ENCODE results near the gene SLC46A1. TPM values are rescaled to one million over a fixed set of nuclear protein-coding genes. Genes with fewer than 3 reads are reported as not detected.

SLC46A1 gene
- total and polyA plus RNA-seq, 9 of the 15 experiments (the other 6 are each of a cell fraction or from before 2014, with no cell fraction given), result 0.24 to 5.5 (median 3.1) TPM

DNA sequence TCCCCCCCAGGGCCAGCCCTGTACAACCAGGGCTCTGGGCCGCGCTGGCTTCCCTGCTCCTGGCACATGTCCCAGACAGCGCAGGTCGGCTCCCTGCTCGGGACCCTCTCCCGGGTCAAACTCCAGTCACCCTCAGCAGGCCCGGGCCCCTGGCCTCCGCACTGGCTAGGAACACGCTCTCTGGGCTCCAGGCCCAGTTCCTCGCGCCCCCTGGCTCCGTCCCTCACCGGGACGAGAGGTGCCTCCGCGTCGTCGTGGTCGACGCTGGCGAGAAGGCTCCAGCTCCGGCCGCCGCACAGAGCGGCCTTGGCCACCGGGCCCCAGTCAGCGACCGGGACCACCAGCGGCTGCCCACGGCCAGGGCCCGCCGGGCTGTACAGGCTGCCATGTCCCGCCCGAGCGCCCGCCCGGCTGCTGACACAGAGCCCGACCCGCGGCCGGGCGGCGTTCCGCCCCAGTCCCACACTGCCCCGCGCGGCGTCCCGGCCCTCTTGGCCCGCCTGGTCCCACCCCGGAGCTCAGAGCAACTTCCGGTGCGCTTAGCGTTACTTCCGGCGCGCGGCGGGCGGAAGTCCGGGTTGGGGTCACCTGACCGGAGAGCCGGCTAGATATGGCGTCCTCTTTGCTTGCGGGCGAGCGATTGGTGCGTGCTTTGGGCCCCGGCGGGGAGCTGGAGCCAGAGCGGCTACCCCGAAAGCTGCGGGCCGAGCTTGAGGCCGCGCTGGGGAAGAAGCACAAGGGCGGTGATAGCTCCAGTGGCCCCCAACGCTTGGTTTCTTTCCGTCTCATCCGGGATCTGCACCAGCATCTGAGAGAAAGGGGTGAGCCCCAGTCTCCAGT, 48.7 kb downstream of the SLC46A1 start, which contains the start of gene POLDIP2 (continued):
- TF ChIP-seq, protein P1, sequence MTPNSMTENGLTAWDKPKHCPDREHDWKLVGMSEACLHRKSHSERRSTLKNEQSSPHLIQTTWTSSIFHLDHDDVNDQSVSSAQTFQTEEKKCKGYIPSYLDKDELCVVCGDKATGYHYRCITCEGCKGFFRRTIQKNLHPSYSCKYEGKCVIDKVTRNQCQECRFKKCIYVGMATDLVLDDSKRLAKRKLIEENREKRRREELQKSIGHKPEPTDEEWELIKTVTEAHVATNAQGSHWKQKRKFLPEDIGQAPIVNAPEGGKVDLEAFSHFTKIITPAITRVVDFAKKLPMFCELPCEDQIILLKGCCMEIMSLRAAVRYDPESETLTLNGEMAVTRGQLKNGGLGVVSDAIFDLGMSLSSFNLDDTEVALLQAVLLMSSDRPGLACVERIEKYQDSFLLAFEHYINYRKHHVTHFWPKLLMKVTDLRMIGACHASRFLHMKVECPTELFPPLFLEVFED (CRISPR knock-in tag; conservative IDR thresholded peaks at IDR 0.05), result no peak
- TF ChIP-seq, protein P2, sequence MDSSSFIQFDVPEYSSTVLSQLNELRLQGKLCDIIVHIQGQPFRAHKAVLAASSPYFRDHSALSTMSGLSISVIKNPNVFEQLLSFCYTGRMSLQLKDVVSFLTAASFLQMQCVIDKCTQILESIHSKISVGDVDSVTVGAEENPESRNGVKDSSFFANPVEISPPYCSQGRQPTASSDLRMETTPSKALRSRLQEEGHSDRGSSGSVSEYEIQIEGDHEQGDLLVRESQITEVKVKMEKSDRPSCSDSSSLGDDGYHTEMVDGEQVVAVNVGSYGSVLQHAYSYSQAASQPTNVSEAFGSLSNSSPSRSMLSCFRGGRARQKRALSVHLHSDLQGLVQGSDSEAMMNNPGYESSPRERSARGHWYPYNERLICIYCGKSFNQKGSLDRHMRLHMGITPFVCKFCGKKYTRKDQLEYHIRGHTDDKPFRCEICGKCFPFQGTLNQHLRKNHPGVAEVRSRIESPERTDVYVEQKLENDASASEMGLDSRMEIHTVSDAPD (CRISPR knock-in tag; IDR thresholded peaks at IDR 0.05), result no peak
- TF ChIP-seq SNRNP70 (optimal IDR thresholded peaks at IDR 0.05; ENCODE audit: low read depth, low read length) (no peak), DACH1 (IDR thresholded peaks at IDR 0.05; ENCODE audit: partially characterized antibody) (no peak), RFX1 (IDR thresholded peaks at IDR 0.05) (no peak), ATF7 (IDR thresholded peaks at IDR 0.05) (peak; percentile 76), NCOA4 (IDR thresholded peaks at IDR 0.05; ENCODE audit: partially characterized antibody) (no peak), E2F3 (CRISPR knock-in tag; IDR thresholded peaks at IDR 0.05) (no peak), ZNF77 (CRISPR knock-in tag; IDR thresholded peaks at IDR 0.05) (no peak), MYNN (IDR thresholded peaks at IDR 0.05) (no peak), MYNN (CRISPR knock-in tag; IDR thresholded peaks at IDR 0.05) (no peak), ERF (CRISPR knock-in tag; IDR thresholded peaks at IDR 0.05) (no peak; the same call in 1 of the 2 replicates), HNRNPK (IDR thresholded peaks at IDR 0.05; ENCODE audit: low read depth, low read length, poor library complexity, severe bottlenecking) (no peak), ZNF311 (CRISPR knock-in tag; IDR thresholded peaks at IDR 0.05) (no peak), ZNF217 (CRISPR knock-in tag; IDR thresholded peaks at IDR 0.05) (no peak), SUPT5H (IDR thresholded peaks at IDR 0.05) (peak; percentile 80), BHLHE40 (IDR thresholded peaks at IDR 0.05; ENCODE audit: low read length) (peak; percentile 70)
- TF ChIP-seq, protein P3, sequence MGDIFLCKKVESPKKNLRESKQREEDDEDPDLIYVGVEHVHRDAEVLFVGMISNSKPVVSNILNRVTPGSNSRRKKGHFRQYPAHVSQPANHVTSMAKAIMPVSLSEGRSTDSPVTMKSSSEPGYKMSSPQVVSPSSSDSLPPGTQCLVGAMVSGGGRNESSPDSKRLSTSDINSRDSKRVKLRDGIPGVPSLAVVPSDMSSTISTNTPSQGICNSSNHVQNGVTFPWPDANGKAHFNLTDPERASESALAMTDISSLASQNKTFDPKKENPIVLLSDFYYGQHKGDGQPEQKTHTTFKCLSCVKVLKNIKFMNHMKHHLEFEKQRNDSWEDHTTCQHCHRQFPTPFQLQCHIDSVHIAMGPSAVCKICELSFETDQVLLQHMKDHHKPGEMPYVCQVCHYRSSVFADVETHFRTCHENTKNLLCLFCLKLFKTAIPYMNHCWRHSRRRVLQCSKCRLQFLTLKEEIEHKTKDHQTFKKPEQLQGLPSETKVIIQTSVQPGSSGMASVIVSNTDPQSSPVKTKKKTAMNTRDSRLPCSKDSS (IDR thresholded peaks at IDR 0.05; ENCODE audit: low read depth, partially characterized antibody), result no peak
- TF ChIP-seq, protein P4, sequence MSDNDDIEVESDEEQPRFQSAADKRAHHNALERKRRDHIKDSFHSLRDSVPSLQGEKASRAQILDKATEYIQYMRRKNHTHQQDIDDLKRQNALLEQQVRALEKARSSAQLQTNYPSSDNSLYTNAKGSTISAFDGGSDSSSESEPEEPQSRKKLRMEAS (CRISPR knock-in tag; IDR thresholded peaks at IDR 0.05), result no peak
- TF ChIP-seq, protein P5, sequence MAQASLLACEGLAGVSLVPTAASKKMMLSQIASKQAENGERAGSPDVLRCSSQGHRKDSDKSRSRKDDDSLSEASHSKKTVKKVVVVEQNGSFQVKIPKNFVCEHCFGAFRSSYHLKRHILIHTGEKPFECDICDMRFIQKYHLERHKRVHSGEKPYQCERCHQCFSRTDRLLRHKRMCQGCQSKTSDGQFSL (CRISPR knock-in tag; IDR thresholded peaks at IDR 0.05), result no peak
- TF ChIP-seq, protein P5 (tag; IDR thresholded peaks at IDR 0.05), result no peak
- TF ChIP-seq, protein P6, sequence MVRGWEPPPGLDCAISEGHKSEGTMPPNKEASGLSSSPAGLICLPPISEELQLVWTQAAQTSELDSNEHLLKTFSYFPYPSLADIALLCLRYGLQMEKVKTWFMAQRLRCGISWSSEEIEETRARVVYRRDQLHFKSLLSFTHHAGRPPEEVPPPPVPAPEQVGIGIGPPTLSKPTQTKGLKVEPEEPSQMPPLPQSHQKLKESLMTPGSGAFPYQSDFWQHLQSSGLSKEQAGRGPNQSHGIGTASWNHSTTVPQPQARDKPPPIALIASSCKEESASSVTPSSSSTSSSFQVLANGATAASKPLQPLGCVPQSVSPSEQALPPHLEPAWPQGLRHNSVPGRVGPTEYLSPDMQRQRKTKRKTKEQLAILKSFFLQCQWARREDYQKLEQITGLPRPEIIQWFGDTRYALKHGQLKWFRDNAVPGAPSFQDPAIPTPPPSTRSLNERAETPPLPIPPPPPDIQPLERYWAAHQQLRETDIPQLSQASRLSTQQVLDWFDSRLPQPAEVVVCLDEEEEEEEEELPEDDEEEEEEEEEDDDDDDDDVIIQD (CRISPR knock-in tag; IDR thresholded peaks at IDR 0.05), result no peak

Data from K562 (cell line).